Loucy (cell line): ENCODE results near the gene UBL4B.

Source experiments
- H2AFZ ChIP-seq: fragments of 200-600 bp; sonication (generic); 2 replicates; pipeline ENCODE4 v1.6.0; 2016; ENCODE audit warnings: antibody characterized with exemption, mild to moderate bottlenecking, low read length, moderate library complexity
- H3F3A ChIP-seq: fragments of 200-600 bp; 2 replicates; pipeline ENCODE4 v1.6.0; 2016; ENCODE audit warnings: antibody characterized with exemption, low read depth, mild to moderate bottlenecking
- H3K27me3 ChIP-seq: fragments of 200-600 bp; sonication (generic); 2 replicates; pipeline ENCODE4 v1.6.1; 2014; ENCODE audit warnings: low read length, mild to moderate bottlenecking; ENCODE audit not compliant: insufficient read depth, poor library complexity, severe bottlenecking
- H3K36me3 ChIP-seq: fragments of 200-600 bp; sonication (generic); 2 replicates; pipeline ENCODE4 v1.6.1; 2016; ENCODE audit warnings: low read length; ENCODE audit not compliant: insufficient read depth
- H3K4me1 ChIP-seq: fragments of 200-600 bp; sonication (generic); 2 replicates; pipeline ENCODE4 v1.5.1; 2014; ENCODE audit warnings: low read length, mild to moderate bottlenecking; ENCODE audit not compliant: insufficient read depth, poor library complexity, severe bottlenecking
- H3K4me2 ChIP-seq: fragments of 200-600 bp; sonication (generic); 2 replicates; pipeline ENCODE4 v1.6.0; 2014; ENCODE audit warnings: antibody characterized with exemption, low read length, low read depth, mild to moderate bottlenecking; ENCODE audit not compliant: poor library complexity, severe bottlenecking
- H3K4me3 ChIP-seq: fragments of 200-600 bp; sonication (generic); 2 replicates; pipeline ENCODE4 v1.5.1; 2014; ENCODE audit warnings: low read length, mild to moderate bottlenecking, mixed read lengths; ENCODE audit not compliant: poor library complexity, severe bottlenecking
- H3K79me2 ChIP-seq: fragments of 200-600 bp; sonication (generic); 2 replicates; pipeline ENCODE4 v1.6.1; 2014; ENCODE audit warnings: low read length; ENCODE audit not compliant: insufficient read depth
- H3K9ac ChIP-seq: fragments of 200-600 bp; sonication (generic); 2 replicates; pipeline ENCODE4 v1.6.0; 2014; ENCODE audit warnings: mild to moderate bottlenecking, low read depth, low read length, moderate library complexity; ENCODE audit not compliant: poor library complexity, severe bottlenecking
- H3K9me2 ChIP-seq: fragments of 200-600 bp; sonication (generic); replicated peaks from 2 replicates; pipeline ENCODE4 v1.6.1; 2016; ENCODE audit warnings: low read depth, low read length, mixed read lengths
- H3K9me3 ChIP-seq: fragments of 200-600 bp; sonication (generic); 2 replicates; pipeline ENCODE4 v1.6.1; 2014; ENCODE audit warnings: mild to moderate bottlenecking, antibody characterized with exemption, low read length, low read depth; ENCODE audit not compliant: insufficient read depth
- H4K20me1 ChIP-seq: fragments of 200-600 bp; sonication (generic); 2 replicates; pipeline ENCODE4 v1.6.0; 2014; ENCODE audit warnings: antibody characterized with exemption, low read length, mild to moderate bottlenecking; ENCODE audit not compliant: insufficient read depth, poor library complexity, severe bottlenecking
- CTCF ChIP-seq: fragments of 200-600 bp; sonication (generic); conservative IDR thresholded peaks from 2 replicates; pipeline ENCODE4 v1.5.1; 2014; ENCODE audit warnings: mild to moderate bottlenecking, antibody characterized with exemption, low read length
- EZH2phosphoT487 ChIP-seq: fragments of 200-600 bp; IDR thresholded peaks from 2 replicates; pipeline ENCODE4 v1.6.1; 2018; ENCODE audit warnings: antibody characterized with exemption, mild to moderate bottlenecking, moderate library complexity, borderline replicate concordance

Gene UBL4B

DNA sequence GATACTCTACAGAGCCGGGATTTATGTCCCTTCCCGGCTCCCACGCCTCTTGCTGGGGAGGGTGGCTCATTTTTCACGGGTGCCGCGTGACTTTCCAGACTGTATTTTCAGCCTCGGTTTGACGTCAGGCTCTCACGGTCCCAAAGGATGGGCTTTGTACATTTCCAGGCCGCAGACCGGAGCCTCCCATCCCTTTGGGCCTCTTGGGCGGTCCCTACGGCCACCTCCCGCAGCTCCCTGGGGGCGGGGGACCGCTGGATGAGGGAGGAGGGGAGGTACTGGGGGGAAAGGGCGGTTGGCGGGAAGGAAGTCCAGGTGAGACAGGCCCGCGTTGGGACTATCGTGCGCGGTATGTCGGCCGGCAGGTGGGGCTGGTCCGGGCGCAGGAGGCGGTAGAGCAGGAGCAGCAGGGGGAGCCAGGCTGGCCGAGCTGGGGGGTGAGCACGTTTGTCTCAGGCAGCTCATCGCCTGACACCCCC lies 17.9 kb downstream of the UBL4B start:
- no peaks in the 10 kb centered on the region for H3K9me2 ChIP-seq
- peaks cover 10% of the 10 kb centered on the region for H3K4me1 ChIP-seq
- no peaks in the 10 kb centered on the region for H3K36me3 ChIP-seq
- no peak overlapping the region for H3K4me2 ChIP-seq
- no peak overlapping the region for H3K4me3 ChIP-seq
- H3K9ac ChIP-seq: no peak overlapping the region
- H4K20me1 ChIP-seq: no peaks in the 10 kb centered on the region
- H3F3A ChIP-seq: no peaks in the 10 kb centered on the region
- no peak overlapping the region for H2AFZ ChIP-seq
- no peaks in the 10 kb centered on the region for H3K79me2 ChIP-seq
- TF ChIP-seq CTCF (no peak), EZH2phosphoT487 (no peak)
- no peaks in the 10 kb centered on the region for H3K27me3 ChIP-seq
- no peaks in the 10 kb centered on the region for H3K9me3 ChIP-seq

GRCh38 chr1:110130989-110131388 lies 18.7 kb downstream of the UBL4B start:
- no peaks in the 10 kb centered on the region for H3K9me3 ChIP-seq
- no peak overlapping the region for H3K9ac ChIP-seq
- H3F3A ChIP-seq: no peaks in the 10 kb centered on the region
- H4K20me1 ChIP-seq: no peaks in the 10 kb centered on the region
- no peaks in the 10 kb centered on the region for H3K79me2 ChIP-seq
- no peak overlapping the region for H2AFZ ChIP-seq
- TF ChIP-seq CTCF (no peak), EZH2phosphoT487 (no peak)
- no peak overlapping the region for H3K4me2 ChIP-seq
- no peaks in the 10 kb centered on the region for H3K9me2 ChIP-seq
- peaks cover 10% of the 10 kb centered on the region for H3K4me1 ChIP-seq
- H3K36me3 ChIP-seq: no peaks in the 10 kb centered on the region
- no peaks in the 10 kb centered on the region for H3K27me3 ChIP-seq
- H3K4me3 ChIP-seq: no peak overlapping the region

- Histone ChIP-seq H3K9ac (no peak overlapping the region), H3K4me3 (no peak overlapping the region), H2AFZ (no peak overlapping the region), H3K4me2 (no peak overlapping the region), H3K9me2 (no peaks in the 10 kb centered on the region), H3K36me3 (no peaks in the 10 kb centered on the region), H4K20me1 (no peaks in the 10 kb centered on the region), H3K79me2 (no peaks in the 10 kb centered on the region), H3K27me3 (no peaks in the 10 kb centered on the region), H3K9me3 (no peaks in the 10 kb centered on the region), H3K4me1 (peaks cover 16% of the 10 kb centered on the region), H3F3A (no peaks in the 10 kb centered on the region)
- TF ChIP-seq CTCF: no peak
- no peak for TF ChIP-seq EZH2phosphoT487
Observed at GRCh38 chr1:110132682-110133081, 20.4 kb downstream of the UBL4B start.
